ENCODE results near the gene CCN2.

CCN2 gene

DNA sequence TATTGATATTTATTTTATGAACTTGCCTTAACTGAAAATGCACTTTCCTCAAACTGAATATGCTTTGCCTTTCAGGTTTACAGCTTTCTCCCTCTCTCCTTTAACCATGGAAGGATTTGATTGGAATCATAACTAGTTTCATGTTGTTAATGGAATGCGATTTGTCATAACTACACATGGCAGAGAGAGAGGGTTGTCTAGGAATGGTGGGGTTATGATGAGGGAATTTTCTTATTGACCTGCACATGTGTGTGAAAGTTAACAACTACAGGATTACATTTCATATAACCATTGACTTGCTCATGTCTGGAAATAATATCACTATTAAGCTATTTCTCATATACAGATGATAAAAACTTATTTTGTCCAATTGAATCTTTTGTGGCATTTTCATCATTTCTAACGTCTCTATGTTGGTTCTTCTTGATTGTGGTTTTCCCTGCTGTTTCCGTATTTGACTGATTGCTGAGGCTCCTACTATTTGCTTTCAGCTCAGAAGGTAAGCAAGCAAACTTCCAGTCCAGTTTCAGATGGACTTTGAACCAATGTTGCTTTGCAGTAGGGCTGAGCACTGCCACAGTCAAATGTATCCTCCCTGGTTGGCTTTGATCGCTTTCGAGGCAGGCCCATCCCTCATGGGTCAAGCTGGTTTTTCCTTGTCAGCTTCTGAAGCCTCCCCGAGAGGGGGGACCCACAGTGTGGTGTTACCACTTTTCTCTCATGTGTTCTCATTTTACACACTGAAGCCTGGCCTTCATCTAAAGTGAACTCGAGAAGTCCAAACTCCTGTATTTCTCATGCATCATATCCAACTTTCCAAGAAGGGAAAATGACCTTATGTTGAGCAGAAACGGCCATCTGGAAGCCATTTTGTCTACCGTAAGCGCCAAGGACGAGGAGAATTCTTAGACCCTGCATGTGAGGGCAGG lies 7.6 kb upstream of the CCN2 start:
- no peak for DNase-seq (ENCODE audit: low read depth, low spot score)
- TF ChIP-seq CTCF (IDR thresholded peaks at IDR 0.05; ENCODE audit: insufficient read depth, low read length, missing control alignments), result no peak
- ChIA-PET POLR2A (interaction anchor here (3.0 kb wide), 1 partner anchor 8 kb away, joined by 18 read pairs; the partner anchor contains the start of gene CCN2), CTCF (interaction anchor here (0.7 to 2.9 kb wide), 6 partner anchors 18 to 321 kb away, joined by 3 to 15 read pairs (median 4); no protein-coding TSS in a partner anchor)
- no peak overlapping the region for H3K4me3 ChIP-seq (ENCODE audit: low read depth, low read length)

GRCh38 chr6:131958095-131958494 lies 6.9 kb upstream of the CCN2 start:
- no peak for TF ChIP-seq CTCF (IDR thresholded peaks at IDR 0.05; ENCODE audit: insufficient read depth, low read length, missing control alignments)
- ChIA-PET CTCF (interaction anchor here (0.6 to 2.9 kb wide), 5 partner anchors 19 to 263 kb away, joined by 3 to 15 read pairs (median 5); no protein-coding TSS in a partner anchor), POLR2A (no interaction called here)
- no peak for DNase-seq (ENCODE audit: low read depth, low spot score)
- no peak overlapping the region for H3K4me3 ChIP-seq (ENCODE audit: low read depth, low read length)

DNA sequence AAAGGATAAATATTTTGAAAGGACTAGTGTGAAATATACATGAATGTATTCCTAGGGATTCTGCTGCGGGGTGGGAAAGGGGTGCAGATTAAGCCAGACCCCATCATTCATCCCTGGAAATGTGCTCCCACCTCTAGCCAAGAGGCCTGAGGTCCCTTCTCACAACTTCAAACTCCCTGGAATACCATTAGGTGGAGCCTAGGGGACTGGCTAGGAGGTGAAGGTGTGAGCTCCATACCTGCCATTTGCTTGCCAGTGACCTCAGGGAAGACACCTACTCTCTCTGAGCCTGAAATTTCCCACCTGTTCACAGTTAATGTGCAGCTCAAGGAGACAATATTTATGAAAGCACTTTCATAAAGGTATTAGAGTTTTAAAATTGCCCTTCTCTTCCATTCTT lies 4.7 kb upstream of the CCN2 start:
- no peak for DNase-seq (ENCODE audit: low read depth, low spot score)
- ChIA-PET POLR2A (no interaction called here), CTCF (interaction anchor here (1.2 to 2.5 kb wide), 3 partner anchors 100 to 323 kb away, joined by 3 to 7 read pairs (median 3); no protein-coding TSS in a partner anchor)
- H3K4me3 ChIP-seq (ENCODE audit: low read depth, low read length), result no peak overlapping the region
- no peak for TF ChIP-seq CTCF (IDR thresholded peaks at IDR 0.05; ENCODE audit: insufficient read depth, low read length, missing control alignments)

DNA sequence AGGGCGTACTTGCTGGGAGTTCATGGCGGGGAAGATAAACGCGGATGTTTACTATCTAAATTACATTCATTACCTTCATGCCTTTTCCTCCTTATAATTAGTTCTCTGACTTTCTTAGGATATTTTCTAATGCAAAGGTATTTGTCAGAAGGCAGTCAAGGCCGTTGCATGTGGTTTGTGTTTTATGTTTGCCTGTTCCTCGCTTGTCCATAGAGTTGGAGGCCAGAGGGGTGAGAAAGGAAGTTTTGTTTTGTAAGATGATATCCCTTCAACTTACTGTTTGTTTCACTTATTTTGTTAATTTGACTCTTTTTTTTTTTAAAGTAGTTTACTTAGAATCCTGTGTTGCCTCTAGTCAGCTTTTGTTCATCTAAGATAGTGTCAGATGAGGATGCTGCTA lies 4.0 kb upstream of the CCN2 start:
- ChIA-PET POLR2A (interaction anchor here (0.6 to 1.4 kb wide), 4 partner anchors 25 to 193 kb away, joined by 3 to 14 read pairs (median 5); no protein-coding TSS in a partner anchor), CTCF (interaction anchor here (0.6 to 2.5 kb wide), 6 partner anchors 10 to 324 kb away, joined by 3 to 7 read pairs (median 3); no protein-coding TSS in a partner anchor)
- H3K4me3 ChIP-seq (ENCODE audit: low read depth, low read length), result no peak overlapping the region
- DNase-seq (ENCODE audit: low read depth, low spot score), result no peak
- TF ChIP-seq CTCF (IDR thresholded peaks at IDR 0.05; ENCODE audit: insufficient read depth, low read length, missing control alignments), result no peak

DNA sequence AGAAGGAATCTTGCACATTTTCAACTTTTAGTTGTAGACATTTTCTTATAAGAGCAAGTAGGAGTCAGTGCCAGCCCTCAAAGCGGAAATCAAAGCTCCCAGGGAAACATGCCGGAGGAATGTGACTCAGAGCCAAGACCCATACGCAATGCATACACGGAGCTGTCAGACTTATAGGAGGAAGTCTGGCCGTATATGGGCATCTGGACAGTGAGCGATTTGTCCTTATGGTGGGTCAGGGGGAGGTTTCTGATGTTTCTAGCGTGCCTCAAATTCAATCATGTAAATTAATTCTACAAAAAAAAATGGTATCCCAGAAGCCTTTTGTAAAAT lies 3.6 kb upstream of the CCN2 start:
- peak; percentile 99 for DNase-seq (ENCODE audit: low read depth, low spot score)
- CTCF ChIA-PET, result interaction anchor here (0.6 to 2.5 kb wide), 7 partner anchors 11 to 344 kb away, joined by 3 to 7 read pairs (median 3); no protein-coding TSS in a partner anchor
- TF ChIP-seq CTCF (IDR thresholded peaks at IDR 0.05; ENCODE audit: insufficient read depth, low read length, missing control alignments), result no peak
- no peak overlapping the region; the same call in 1 of the 2 replicates for H3K4me3 ChIP-seq (ENCODE audit: low read depth, low read length)
- POLR2A ChIA-PET, result interaction anchor here (0.6 to 1.4 kb wide), 5 partner anchors 25 to 227 kb away, joined by 3 to 14 read pairs (median 4); no protein-coding TSS in a partner anchor

Data from AG04449 (cell line).